Measurements from ENCODE around the gene NUMA1.

- TF ChIP-seq CTCF (conservative IDR thresholded peaks at IDR 0.05) (no peak), EZH2 (IDR thresholded peaks at IDR 0.05; ENCODE audit: low read depth) (no peak)
Observed at GRCh38 chr11:72003776-72004171, 76.6 kb downstream of the NUMA1 start.

Data from PC-9 (cell line).